ENCODE data around the gene BEGAIN. TPM values are rescaled to one million over a fixed set of nuclear protein-coding genes. Genes with fewer than 3 reads are reported as not detected.

The BEGAIN gene
- total RNA-seq, 3 donors from 2014 or later, result 0.64 to 4.1 (median 2.0) TPM

DNA sequence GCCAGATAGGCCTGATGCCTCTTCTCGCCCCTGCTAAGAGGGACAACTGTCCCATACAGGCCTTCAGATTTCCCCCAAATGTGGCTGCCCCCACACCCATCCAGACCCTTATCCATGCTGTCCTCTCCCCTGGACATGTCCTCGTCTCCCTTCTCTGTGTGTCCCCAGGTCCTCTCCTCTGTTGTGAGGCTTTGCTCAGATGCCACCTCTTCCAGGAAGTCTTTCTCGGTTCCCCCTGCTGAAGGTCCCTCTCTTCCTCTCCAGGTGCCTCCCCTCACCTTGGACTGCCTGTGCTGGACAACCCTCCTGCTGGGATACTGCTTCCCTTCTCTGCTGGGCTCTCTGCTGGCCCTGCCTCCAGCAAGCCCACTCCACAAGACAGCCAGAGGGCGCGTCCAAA is 33.7 kb downstream of the BEGAIN start:
- H3K27ac ChIP-seq, result no peak overlapping the region
- DNase-seq (ENCODE audit: low spot score in 2 of 2), result no peak
- H3K36me3 ChIP-seq, result no peaks in the 10 kb centered on the region
- no peaks in the 10 kb centered on the region for H3K9me3 ChIP-seq
- no peaks in the 10 kb centered on the region for H3K27me3 ChIP-seq
- intact Hi-C loops (cut with DNase I; ENCODE audit: low total_unique reads), result no loop called here
- no peaks in the 10 kb centered on the region for H3K4me1 ChIP-seq
- TF ChIP-seq POLR2A (IDR thresholded peaks at IDR 0.05) (no peak), POLR2AphosphoS5 (IDR thresholded peaks at IDR 0.05) (no peak)
- TF ChIP-seq, protein P1, sequence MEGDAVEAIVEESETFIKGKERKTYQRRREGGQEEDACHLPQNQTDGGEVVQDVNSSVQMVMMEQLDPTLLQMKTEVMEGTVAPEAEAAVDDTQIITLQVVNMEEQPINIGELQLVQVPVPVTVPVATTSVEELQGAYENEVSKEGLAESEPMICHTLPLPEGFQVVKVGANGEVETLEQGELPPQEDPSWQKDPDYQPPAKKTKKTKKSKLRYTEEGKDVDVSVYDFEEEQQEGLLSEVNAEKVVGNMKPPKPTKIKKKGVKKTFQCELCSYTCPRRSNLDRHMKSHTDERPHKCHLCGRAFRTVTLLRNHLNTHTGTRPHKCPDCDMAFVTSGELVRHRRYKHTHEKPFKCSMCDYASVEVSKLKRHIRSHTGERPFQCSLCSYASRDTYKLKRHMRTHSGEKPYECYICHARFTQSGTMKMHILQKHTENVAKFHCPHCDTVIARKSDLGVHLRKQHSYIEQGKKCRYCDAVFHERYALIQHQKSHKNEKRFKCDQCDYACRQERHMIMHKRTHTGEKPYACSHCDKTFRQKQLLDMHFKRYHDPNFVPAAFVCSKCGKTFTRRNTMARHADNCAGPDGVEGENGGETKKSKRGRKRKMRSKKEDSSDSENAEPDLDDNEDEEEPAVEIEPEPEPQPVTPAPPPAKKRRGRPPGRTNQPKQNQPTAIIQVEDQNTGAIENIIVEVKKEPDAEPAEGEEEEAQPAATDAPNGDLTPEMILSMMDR (IDR thresholded peaks at IDR 0.05), result no peak
- no peak overlapping the region for H3K4me3 ChIP-seq

DNA sequence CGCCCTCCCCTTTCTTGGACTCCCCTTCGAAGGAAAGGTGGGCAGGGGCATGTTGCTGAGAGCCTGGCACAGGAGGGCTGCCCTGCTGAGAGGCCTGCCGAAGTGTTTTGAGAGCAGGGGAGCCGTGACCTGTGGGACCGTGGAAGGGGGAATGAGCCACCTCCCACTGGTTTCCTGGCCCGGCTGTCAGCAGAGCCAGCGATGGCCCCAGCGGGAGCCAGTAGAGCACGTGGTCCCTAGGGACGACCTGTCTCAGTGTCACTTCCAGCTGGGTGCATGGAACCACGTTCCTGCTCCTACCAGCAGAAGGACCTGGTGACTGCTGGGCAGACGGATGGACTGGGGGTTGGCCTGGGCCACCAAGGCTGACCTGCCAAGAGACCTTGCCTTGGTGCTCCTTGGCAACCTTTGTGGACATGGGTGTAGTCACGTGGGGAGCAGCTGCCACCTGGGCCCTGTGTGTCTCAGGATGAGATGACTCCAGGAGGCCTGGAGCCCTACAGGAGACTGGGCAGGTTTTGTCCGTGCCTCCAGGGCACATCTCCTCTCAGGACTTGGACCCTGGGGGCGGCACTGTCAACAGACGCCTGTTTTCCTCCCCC is 34.6 kb downstream of the BEGAIN start:
- DNase-seq (ENCODE audit: low spot score in 2 of 2), result no peak
- intact Hi-C loops (cut with DNase I; ENCODE audit: low total_unique reads), result no loop called here
- no peak overlapping the region for H3K27ac ChIP-seq
- H3K36me3 ChIP-seq, result no peaks in the 10 kb centered on the region
- no peak overlapping the region for H3K4me3 ChIP-seq
- H3K27me3 ChIP-seq, result no peaks in the 10 kb centered on the region
- TF ChIP-seq, protein P1 (IDR thresholded peaks at IDR 0.05), result no peak
- TF ChIP-seq POLR2A (IDR thresholded peaks at IDR 0.05), result no peak
- TF ChIP-seq POLR2AphosphoS5 (IDR thresholded peaks at IDR 0.05), result no peak
- H3K4me1 ChIP-seq, result no peaks in the 10 kb centered on the region
- H3K9me3 ChIP-seq, result no peaks in the 10 kb centered on the region

DNA sequence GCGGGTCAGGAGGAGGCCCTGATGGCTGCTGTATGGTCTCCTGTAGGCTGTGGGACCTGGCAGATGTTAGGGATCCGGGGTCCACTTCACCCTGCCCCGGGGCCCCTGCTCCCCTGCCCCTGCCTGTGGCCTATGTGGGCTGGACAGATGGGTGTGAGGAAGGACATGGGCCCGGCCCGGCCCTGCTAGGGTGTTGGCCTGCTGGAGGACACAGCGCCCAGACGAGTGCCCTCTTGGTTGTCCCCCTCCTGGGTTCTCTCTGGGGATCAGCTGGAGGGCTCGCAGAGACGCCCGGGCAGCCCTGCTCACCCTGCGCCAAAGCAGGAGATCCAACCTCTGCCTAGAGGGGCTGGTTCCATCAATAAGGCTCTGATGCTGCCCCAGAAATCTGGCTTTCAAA is 36.2 kb downstream of the BEGAIN start:
- Histone ChIP-seq H3K27me3 (no peaks in the 10 kb centered on the region), H3K4me1 (no peaks in the 10 kb centered on the region), H3K9me3 (no peaks in the 10 kb centered on the region), H3K4me3 (no peak overlapping the region), H3K27ac (no peak overlapping the region), H3K36me3 (no peaks in the 10 kb centered on the region)
- intact Hi-C loops (cut with DNase I; ENCODE audit: low total_unique reads), result no loop called here
- TF ChIP-seq POLR2A (IDR thresholded peaks at IDR 0.05), result no peak
- TF ChIP-seq POLR2AphosphoS5 (IDR thresholded peaks at IDR 0.05), result no peak
- TF ChIP-seq, protein P1 (IDR thresholded peaks at IDR 0.05), result no peak
- no peak for DNase-seq (ENCODE audit: low spot score in 2 of 2)

DNA sequence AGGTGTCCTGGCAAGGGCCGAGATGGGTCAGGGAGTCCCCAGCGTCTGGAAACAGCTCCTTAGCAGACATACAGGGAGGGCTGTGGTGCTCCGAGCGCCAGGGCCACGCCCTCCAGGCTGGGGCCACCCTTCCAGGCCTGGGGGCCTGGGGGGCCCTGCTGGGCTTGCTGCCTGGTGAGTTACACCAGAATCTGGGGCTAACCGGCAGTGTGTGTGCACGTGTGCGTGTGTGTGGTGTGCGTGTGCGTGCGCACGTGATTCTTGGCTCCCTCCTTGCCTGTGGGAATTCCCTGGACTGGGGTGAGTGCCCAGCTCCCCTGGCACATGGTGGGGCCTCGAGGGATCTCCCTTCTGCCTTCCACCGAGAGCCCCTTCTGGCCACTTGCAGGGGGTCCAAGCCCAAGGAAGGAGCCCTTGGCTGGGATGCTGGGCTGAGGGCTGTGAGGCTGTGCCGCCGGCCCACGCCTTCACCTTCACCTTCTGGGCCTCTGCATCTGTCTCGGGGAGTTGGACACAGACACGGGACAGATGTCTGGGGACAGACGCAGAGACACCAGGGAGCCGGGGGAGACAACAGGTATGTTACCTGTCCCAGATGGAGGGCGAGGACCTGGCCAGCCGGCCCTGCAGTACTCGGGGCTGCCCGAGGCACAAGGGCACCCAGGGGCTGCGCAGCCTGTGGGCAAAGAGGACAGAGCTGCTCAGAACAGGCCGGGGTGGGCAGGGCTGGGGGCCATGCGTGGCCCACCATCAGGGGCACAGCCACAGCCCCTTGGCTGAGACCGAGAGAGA is 37.2 kb downstream of the BEGAIN start:
- Histone ChIP-seq H3K4me3 (no peak overlapping the region), H3K4me1 (no peaks in the 10 kb centered on the region), H3K27ac (no peak overlapping the region), H3K27me3 (no peaks in the 10 kb centered on the region), H3K36me3 (no peaks in the 10 kb centered on the region), H3K9me3 (no peaks in the 10 kb centered on the region)
- TF ChIP-seq POLR2AphosphoS5 (IDR thresholded peaks at IDR 0.05), result no peak
- no peak for TF ChIP-seq POLR2A (IDR thresholded peaks at IDR 0.05)
- TF ChIP-seq, protein P1 (IDR thresholded peaks at IDR 0.05), result no peak
- no peak for DNase-seq (ENCODE audit: low spot score in 2 of 2)
- intact Hi-C loops (cut with DNase I; ENCODE audit: low total_unique reads), result no loop called here

DNA sequence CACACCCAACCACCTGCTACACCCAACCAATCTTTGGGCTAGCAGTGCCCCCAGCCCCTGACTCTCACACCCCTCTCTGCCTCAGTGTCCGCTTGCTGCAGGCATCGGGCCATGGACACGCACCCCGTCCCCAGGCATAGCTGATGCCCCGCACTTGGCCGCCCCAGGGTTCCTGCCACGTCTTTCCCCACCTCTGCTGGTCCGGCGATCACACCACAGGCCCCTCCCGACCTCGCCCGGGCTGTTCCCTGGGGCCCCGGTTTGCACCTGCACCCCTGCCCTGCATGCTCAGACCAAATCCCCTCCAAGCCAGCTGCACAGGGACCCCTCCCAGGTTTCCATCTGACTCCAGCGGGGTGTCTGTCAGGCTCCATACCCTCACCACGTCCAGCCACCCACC is 38.3 kb downstream of the BEGAIN start:
- Histone ChIP-seq H3K27ac (no peak overlapping the region), H3K36me3 (no peaks in the 10 kb centered on the region), H3K4me3 (no peak overlapping the region), H3K9me3 (no peaks in the 10 kb centered on the region), H3K27me3 (no peaks in the 10 kb centered on the region), H3K4me1 (no peaks in the 10 kb centered on the region)
- TF ChIP-seq POLR2AphosphoS5 (IDR thresholded peaks at IDR 0.05), result no peak
- no peak for TF ChIP-seq POLR2A (IDR thresholded peaks at IDR 0.05)
- TF ChIP-seq, protein P1 (IDR thresholded peaks at IDR 0.05), result no peak
- intact Hi-C loops (cut with DNase I; ENCODE audit: low total_unique reads), result no loop called here
- DNase-seq (ENCODE audit: low spot score in 2 of 2), result no peak

Data from breast epithelium (tissue), 4 donors.